ENCODE data around the gene PCDH15.
"Not testable (repeated sequence)": the region's sequence is repeated elsewhere in the genome, so short reads cannot be mapped to it uniquely, and the experiment has no call there.

Gene PCDH15

GRCh38 chr10:54531296-54531695, 269.7 kb downstream of the PCDH15 start:
- no peak for DNase-seq

DNA sequence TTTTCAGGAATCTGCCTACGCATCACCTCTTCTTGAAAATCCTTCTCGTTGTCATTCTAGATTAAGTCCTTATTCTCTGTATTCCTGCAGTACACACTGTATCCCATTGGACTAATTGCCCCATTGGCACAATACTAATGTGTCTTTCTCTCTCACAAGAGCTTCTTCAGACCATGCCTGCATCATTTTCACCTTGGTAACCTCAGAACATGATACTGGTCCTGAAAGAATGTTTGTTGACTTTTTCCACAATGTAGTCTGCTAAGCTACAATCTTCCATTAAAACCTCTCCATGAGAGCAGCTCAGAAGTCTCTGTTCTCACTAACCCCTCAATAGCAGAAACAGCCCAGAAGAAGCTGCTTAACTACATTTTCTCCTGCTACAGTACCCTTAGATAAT, 270.7 kb downstream of the PCDH15 start:
- DNase-seq = no peak

DNA sequence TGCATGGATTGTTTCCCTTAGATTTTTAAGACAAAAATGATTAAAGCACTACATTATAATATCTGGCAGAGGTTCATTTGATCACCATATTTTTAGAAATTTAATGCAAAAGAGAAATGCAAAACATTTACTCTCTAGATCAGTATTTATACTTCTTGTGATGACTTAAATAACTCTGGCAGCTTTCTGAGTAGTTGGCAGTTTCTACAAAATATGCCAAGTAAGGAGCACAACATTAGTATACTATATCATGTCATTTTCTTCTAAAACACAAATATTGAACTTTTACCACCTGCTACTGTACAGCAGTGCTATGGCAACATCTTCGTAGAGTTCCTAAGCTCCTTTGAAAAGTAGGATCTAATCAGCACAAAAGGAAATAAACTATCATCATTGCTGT, 275.2 kb downstream of the PCDH15 start:
- no peak for DNase-seq

DNA sequence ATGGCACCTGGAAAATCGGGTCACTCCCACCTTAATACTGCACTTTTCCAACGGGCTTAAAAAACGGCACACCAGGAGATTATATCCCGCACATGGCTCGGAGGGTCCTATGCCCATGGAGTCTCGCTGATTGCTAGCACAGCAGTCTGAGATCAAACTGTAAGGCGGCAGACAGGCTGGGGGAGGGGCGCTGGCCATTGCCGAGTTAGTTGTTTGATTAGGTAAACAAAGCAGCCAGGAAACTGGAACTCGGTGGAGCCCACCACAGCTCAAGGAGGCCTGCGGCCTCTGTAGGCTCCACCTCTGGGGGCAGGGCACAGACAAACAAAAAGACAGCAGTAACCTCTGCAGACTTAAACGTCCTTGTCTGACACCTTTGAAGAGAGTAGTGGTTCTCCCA, 285.8 kb downstream of the PCDH15 start:
- not testable (repeated sequence) for DNase-seq

DNA sequence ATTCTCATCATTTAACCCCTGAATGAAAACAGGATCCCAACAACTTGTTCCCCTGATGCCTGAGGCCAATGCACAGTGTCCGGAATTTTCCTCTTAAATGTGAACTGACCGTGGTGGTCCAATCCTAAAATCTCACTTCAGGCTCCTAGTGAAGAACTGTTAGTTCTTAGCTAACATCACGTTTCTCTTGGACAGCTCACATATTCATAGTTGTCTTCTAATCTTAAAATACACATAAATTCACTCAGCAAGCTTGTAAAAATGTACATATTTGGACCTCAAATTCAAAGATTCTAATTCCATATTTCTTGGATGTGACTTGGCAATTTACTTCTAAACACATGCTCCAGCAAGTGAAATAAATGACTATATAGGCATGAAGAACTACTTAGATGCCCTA, 297.2 kb downstream of the PCDH15 start:
- no peak for DNase-seq

- no peak for DNase-seq
These were observed 299.1 kb downstream of the PCDH15 start for GRCh38 chr10:54501929-54502328.

DNA sequence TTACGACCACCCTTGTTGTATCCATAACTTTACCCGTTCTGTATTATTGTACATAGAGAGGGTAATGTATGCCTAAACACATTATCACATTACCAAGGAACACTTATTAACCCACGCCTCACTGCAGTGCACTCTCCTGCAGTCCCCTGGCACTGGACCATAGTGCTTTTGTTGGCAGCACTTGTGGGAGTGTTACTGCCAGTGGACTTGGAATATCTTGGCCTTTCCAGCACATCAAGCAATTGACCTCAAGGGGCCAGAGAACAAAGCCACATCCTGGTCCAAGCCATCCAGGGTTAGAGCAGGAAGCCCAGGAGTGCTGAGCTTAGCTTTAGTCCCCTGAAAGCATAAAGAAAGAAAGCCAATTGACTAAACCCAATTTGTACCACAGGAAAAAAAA, 304.2 kb downstream of the PCDH15 start:
- no peak for DNase-seq

GRCh38 chr10:54487743-54488142, 313.3 kb downstream of the PCDH15 start:
- DNase-seq = no peak

DNA sequence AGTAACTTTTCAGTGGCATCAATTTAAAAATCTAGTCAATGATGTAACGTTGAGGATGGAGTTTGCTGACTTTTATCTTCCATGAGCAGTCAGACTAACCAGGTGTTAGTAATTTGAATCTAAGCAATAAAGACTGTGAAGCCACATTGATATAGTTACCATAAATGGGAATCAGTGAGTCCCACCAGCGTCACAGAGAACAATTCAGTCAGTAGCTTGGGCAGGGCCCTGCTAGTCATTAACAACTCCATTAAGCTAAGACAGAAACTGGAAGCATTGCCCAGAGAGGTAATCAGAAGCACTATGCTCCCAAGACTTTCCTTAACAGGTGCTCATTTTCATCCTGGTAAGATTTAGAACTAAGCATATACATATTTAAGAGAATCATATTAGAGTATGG, 315.1 kb downstream of the PCDH15 start:
- DNase-seq = no peak

DNA sequence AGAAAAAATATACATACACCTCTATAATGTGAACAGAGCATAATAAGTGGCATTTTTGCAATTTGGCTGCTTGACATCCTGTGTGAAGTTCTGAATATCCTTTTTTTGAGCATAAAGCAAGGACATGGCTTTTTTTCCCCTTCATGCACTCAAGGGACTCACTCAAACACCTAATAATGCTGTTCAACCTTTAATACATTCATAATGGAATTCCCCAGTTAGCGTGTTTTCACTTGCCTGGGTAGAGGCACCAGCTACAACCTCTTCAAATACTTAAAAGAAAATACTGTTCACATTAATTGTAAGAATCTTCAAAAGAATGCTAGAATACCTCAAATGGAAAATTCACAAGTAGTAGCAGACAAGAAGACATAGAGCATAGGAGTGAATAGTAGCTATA, 316.8 kb downstream of the PCDH15 start:
- DNase-seq = no peak

GRCh38 chr10:54478601-54479000, 322.4 kb downstream of the PCDH15 start:
- no peak for DNase-seq

- no peak for DNase-seq
These were observed 323.3 kb downstream of the PCDH15 start for GRCh38 chr10:54477738-54478137.

GRCh38 chr10:54470324-54470631, 330.8 kb downstream of the PCDH15 start:
- DNase-seq = no peak

DNA sequence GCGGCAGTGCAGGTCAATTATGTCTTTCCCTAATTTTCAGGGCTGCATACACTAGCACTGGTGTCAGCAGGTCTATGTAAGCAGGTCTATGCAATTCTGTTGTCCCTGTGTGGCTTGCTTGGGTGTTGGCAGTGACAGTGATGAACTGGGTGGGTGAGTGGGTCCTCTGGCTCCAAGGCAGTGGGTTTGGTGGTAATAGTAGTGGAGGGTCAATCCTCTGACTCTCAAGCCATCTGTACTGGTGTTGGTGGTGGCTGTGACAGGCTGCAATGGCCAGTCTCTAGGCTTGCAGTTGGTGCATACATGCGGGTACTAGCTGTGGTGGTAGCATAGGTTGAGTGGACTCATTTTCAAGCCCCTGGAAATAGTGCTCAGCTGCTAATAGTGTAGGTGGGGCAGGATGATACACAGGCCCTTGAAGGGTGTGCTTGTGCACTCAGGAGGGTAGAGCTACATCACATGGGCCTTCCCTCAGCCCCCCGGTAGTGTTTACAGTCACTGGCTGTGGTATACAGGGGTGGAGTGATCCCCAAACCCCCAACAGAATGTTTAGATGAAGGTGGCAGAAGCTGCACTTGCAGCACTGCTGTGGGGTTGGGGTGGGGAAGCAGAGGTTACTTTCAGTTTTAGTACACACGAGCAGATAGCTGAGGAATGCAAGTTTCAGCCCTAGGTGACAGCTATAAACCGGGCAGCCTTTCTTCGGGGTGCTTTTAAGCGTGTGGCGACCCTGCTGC, 331.3 kb downstream of the PCDH15 start:
- no peak for DNase-seq

DNA sequence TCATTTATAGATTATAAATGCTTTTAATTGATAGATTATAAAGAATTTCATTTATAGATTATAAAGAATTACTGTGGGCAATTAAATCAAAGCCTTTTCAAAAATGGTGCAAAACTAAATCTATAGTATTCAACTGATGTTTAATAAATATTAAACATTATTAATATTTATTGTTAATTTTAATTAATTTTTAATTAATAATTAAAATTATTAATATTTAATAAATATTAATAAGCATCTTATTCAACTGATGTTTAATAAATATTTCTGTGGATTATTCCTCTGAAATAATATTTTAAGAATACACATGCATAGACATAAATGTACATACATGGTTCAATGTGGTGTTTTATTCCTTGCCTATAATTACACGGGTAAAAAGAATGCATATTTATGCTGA, 346.8 kb downstream of the PCDH15 start:
- DNase-seq = no peak

DNA sequence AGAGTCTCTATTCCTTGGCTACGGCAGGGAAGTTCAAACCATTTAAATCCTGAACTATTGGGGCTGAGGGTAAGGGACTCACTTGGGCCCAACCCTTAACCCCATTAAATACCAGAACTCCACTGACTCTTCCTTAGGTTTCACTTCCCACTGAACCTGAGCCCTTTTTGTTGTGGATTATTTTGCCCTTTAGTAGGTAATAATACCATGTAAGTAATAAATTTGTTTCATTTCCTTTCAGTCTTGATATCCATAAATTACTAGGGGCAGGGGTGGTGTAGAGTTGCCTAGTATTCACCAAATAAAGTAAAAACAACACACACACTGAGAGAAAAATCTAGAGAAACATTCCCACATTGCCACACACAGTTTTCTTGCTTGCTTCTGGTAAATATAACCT, 352.0 kb downstream of the PCDH15 start:
- DNase-seq = no peak

DNA sequence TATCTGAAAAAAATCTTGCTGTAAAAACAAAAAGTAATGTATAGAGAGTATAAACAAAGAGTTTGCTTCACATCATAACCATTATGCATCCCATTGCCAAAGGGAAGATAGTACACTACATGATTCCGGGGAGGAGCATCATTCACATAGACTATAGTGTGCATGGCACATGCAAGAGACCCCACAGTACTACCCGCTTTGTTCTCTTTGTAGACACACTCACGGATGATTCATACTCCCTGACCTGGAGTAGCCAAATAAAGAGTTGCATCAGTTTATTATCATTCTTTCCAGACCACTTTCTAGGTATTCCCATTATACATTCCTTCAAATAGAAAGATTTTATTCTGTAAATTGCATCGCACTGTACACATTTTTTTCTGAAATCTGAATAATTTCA, 356.9 kb downstream of the PCDH15 start:
- DNase-seq = no peak

DNA sequence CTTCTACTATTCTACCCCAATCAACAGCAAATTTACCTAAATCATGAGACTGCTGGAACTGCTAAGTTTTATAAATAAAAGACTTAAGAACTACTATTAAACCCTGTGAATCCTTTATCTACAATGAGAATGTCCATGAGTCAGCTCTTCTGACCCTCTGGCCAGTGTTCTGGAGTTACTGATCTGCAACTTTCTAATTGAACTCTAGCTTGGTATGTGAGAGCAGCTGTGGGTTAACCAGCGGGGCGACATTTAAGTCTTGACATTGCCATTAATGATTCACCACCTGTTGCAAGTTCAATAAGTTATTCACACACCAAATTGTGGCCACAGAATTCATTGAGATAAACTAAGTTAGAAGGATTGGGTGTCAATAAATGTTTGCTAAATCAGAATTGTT, 359.8 kb downstream of the PCDH15 start:
- DNase-seq = no peak

- no peak for DNase-seq
These were observed 366.2 kb downstream of the PCDH15 start for GRCh38 chr10:54434782-54435181.

DNA sequence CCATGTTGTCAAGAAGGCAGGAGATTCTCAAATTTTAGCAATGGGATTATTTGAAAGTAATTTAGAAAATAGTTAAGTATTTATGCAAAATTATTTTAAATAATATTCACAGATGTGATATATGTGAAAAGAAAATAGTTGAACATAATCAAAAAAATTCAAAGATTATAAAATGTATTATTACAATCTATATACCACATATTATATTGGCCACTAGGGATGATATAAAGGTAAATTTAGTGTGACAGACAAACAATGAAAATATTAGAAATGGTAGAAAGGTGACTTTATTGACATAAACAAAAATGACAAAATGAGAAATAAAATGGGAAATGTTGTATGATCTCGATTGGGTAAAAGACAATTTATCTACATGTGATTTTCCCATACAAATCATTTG, 385.5 kb downstream of the PCDH15 start:
- no peak for DNase-seq

- DNase-seq = no peak
These were observed 398.5 kb downstream of the PCDH15 start for GRCh38 chr10:54402576-54402975.

- no peak for DNase-seq
These were observed 405.0 kb downstream of the PCDH15 start for GRCh38 chr10:54396031-54396430.

GRCh38 chr10:54394598-54394997, 406.4 kb downstream of the PCDH15 start:
- DNase-seq = not testable (repeated sequence)

DNA sequence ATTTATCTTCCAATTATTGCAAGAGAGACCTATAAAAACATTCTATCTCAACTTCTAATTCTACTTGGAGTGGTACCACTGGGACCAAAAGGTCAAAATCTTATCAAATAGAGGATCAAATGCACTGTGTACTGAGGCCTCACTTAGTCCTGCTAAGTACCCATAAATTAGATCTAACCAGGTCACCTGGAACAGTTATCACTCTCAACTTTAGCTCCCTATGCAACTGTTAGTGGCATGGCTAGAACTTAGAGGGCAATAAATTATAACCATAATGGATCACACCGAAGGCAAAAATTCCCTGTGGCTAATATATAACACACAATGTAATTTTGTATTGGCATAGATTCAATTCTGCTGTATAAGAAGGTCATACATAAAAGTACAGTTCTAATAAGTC, 428.9 kb downstream of the PCDH15 start:
- DNase-seq = no peak

GRCh38 chr10:54368984-54369383, 432.0 kb downstream of the PCDH15 start:
- DNase-seq = no peak

GRCh38 chr10:54363390-54363789, 437.6 kb downstream of the PCDH15 start:
- no peak for DNase-seq
